Measurements from ENCODE around the gene KIAA1671.

KIAA1671 gene

DNA sequence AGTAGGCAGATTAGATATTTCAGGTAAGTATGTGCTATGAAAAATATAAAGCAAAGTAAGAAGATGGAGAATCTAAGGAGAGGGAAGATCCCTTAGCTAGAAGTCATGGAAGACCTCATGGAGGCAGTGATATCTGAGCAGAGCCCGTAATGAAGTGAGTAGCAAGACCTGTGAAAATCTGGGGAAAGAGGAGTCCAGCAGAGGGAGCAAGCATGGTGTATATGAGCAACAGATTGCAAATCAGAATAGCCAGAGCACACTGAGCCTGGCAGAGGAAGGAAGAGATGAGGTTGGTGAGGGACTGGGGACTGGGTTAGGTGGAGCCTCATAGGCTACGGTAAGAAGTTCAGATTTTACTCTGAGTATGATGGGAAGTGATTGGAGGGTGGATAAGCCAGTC lies 15.4 kb upstream of the KIAA1671 start:
- Histone ChIP-seq H3K4me3 (ENCODE audit: insufficient read depth, low read length, poor library complexity, severe bottlenecking) (no peak overlapping the region), H3K9me2 (replicated peaks; ENCODE audit: insufficient read depth, low read length) (no peaks in the 10 kb centered on the region), H3K36me3 (ENCODE audit: low read length) (no peaks in the 10 kb centered on the region), H3K9me3 (ENCODE audit: insufficient read depth, low read length) (no peaks in the 10 kb centered on the region), H3K9ac (ENCODE audit: low read length) (no peak overlapping the region), H3K27me3 (ENCODE audit: low read length) (no peaks in the 10 kb centered on the region), H4K20me1 (ENCODE audit: low read depth, low read length) (no peaks in the 10 kb centered on the region), H3F3A (ENCODE audit: insufficient read depth) (no peaks in the 10 kb centered on the region), H2AFZ (ENCODE audit: low read depth, low read length, severe bottlenecking) (no peak overlapping the region), H3K27ac (ENCODE audit: low read depth, low read length) (no peak overlapping the region), H3K4me2 (ENCODE audit: low read depth, low read length, poor library complexity, severe bottlenecking) (no peak overlapping the region), H3K79me2 (ENCODE audit: insufficient read depth, low read length) (no peaks in the 10 kb centered on the region)
- no peak for TF ChIP-seq EZH2phosphoT487 (conservative IDR thresholded peaks at IDR 0.05; ENCODE audit: low read length)
- TF ChIP-seq, protein P1, sequence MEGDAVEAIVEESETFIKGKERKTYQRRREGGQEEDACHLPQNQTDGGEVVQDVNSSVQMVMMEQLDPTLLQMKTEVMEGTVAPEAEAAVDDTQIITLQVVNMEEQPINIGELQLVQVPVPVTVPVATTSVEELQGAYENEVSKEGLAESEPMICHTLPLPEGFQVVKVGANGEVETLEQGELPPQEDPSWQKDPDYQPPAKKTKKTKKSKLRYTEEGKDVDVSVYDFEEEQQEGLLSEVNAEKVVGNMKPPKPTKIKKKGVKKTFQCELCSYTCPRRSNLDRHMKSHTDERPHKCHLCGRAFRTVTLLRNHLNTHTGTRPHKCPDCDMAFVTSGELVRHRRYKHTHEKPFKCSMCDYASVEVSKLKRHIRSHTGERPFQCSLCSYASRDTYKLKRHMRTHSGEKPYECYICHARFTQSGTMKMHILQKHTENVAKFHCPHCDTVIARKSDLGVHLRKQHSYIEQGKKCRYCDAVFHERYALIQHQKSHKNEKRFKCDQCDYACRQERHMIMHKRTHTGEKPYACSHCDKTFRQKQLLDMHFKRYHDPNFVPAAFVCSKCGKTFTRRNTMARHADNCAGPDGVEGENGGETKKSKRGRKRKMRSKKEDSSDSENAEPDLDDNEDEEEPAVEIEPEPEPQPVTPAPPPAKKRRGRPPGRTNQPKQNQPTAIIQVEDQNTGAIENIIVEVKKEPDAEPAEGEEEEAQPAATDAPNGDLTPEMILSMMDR (IDR thresholded peaks at IDR 0.05; ENCODE audit: insufficient read depth, low read length, poor library complexity, severe bottlenecking) = no peak

- TF ChIP-seq, protein P1 (IDR thresholded peaks at IDR 0.05; ENCODE audit: insufficient read depth, low read length, poor library complexity, severe bottlenecking) = peak; percentile 54
- no peak for TF ChIP-seq EZH2phosphoT487 (conservative IDR thresholded peaks at IDR 0.05; ENCODE audit: low read length)
- no peaks in the 10 kb centered on the region for H3K36me3 ChIP-seq (ENCODE audit: low read length)
- H3K79me2 ChIP-seq (ENCODE audit: insufficient read depth, low read length) = no peaks in the 10 kb centered on the region
- no peaks in the 10 kb centered on the region for H3K9me3 ChIP-seq (ENCODE audit: insufficient read depth, low read length)
- no peaks in the 10 kb centered on the region for H3F3A ChIP-seq (ENCODE audit: insufficient read depth)
- H4K20me1 ChIP-seq (ENCODE audit: low read depth, low read length) = no peaks in the 10 kb centered on the region
- no peaks in the 10 kb centered on the region for H3K9me2 ChIP-seq (replicated peaks; ENCODE audit: insufficient read depth, low read length)
- no peak overlapping the region for H2AFZ ChIP-seq (ENCODE audit: low read depth, low read length, severe bottlenecking)
- no peak overlapping the region for H3K27ac ChIP-seq (ENCODE audit: low read depth, low read length)
- no peak overlapping the region for H3K4me3 ChIP-seq (ENCODE audit: insufficient read depth, low read length, poor library complexity, severe bottlenecking)
- H3K27me3 ChIP-seq (ENCODE audit: low read length) = no peaks in the 10 kb centered on the region
- no peak overlapping the region for H3K9ac ChIP-seq (ENCODE audit: low read length)
- no peak overlapping the region for H3K4me2 ChIP-seq (ENCODE audit: low read depth, low read length, poor library complexity, severe bottlenecking)
Observed at GRCh38 chr22:24938741-24939341, 13.7 kb upstream of the KIAA1671 start.

DNA sequence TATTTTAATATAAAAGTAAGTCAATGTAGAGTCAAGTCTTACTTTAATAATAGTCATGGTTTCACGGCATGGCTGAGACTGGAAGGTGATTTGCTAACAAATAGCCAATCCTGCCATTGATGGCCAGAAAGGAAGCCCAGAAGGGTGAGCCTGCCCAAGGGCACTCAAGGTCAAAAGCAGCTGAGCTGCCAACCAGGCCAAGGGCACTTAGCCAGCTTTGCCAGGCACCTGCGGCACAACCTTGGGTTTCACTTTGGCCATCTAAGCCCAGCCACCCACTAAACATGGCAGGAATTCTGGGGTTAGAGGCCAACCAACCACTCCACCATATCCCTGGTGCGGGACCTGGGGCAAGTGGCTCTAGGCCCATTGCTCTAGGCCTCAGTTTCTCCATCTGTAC lies 10.2 kb upstream of the KIAA1671 start:
- Histone ChIP-seq H3K27ac (ENCODE audit: low read depth, low read length) (no peak overlapping the region), H2AFZ (ENCODE audit: low read depth, low read length, severe bottlenecking) (no peak overlapping the region), H4K20me1 (ENCODE audit: low read depth, low read length) (no peaks in the 10 kb centered on the region), H3K4me2 (ENCODE audit: low read depth, low read length, poor library complexity, severe bottlenecking) (no peak overlapping the region), H3K27me3 (ENCODE audit: low read length) (no peaks in the 10 kb centered on the region), H3K4me3 (ENCODE audit: insufficient read depth, low read length, poor library complexity, severe bottlenecking) (no peak overlapping the region), H3K36me3 (ENCODE audit: low read length) (no peaks in the 10 kb centered on the region), H3F3A (ENCODE audit: insufficient read depth) (no peaks in the 10 kb centered on the region), H3K9ac (ENCODE audit: low read length) (no peak overlapping the region), H3K9me3 (ENCODE audit: insufficient read depth, low read length) (no peaks in the 10 kb centered on the region), H3K9me2 (replicated peaks; ENCODE audit: insufficient read depth, low read length) (no peaks in the 10 kb centered on the region), H3K79me2 (ENCODE audit: insufficient read depth, low read length) (no peaks in the 10 kb centered on the region)
- TF ChIP-seq EZH2phosphoT487 (conservative IDR thresholded peaks at IDR 0.05; ENCODE audit: low read length) = no peak
- TF ChIP-seq, protein P1 (IDR thresholded peaks at IDR 0.05; ENCODE audit: insufficient read depth, low read length, poor library complexity, severe bottlenecking) = no peak

All from SU-DHL-6 (cell line).